Activated naive CD4-positive, alpha-beta T cell treated with anti-CD3 and anti-CD28 coated beads, Interleukin-2, amount 10 ng/mL, durations not matched to agents 7 days and 5 days (primary cell): ENCODE results near the gene C22orf39.

Source experiments
- CTCF ChIA-PET: fragments of 350-600 bp; sonication (Branson Sonifier 250); formaldehyde crosslinking; loops from one replicate; lab custom pipeline; 2021; ENCODE audit warnings: antibody characterized with exemption; lab: Charles Lee
- DNase-seq: peaks from one replicate; pipeline ENCODE4 v3.0.0-alpha.2; 2020
- H3K27ac Mint-ChIP-seq: one replicate; pipeline ENCODE4 v1.8.0; 2021; ENCODE audit warnings: mild to moderate bottlenecking, moderate library complexity, mixed read lengths
- H3K27me3 Mint-ChIP-seq: one replicate; pipeline ENCODE4 v1.8.0; 2021; ENCODE audit warnings: mild to moderate bottlenecking, mixed read lengths
- H3K36me3 Mint-ChIP-seq: one replicate; pipeline ENCODE4 v1.8.0; 2021; ENCODE audit warnings: mixed read lengths
- H3K4me1 Mint-ChIP-seq: one replicate; pipeline ENCODE4 v1.8.0; 2021; ENCODE audit warnings: mixed read lengths
- H3K4me3 Mint-ChIP-seq: one replicate; pipeline ENCODE4 v1.8.0; 2021; ENCODE audit warnings: mild to moderate bottlenecking, moderate library complexity, mixed read lengths
- H3K9me3 Mint-ChIP-seq: one replicate; pipeline ENCODE4 v1.8.0; 2021; ENCODE audit warnings: mixed read lengths

The C22orf39 gene

GRCh38 chr22:19419086-19419463 is 28.4 kb downstream of the C22orf39 start:
- H3K27ac Mint-ChIP-seq, result peak overlapping the region; percentile 95
- peaks cover 61% of the 10 kb centered on the region for H3K4me1 Mint-ChIP-seq
- DNase-seq, result no peak
- no peaks in the 10 kb centered on the region for H3K9me3 Mint-ChIP-seq
- H3K27me3 Mint-ChIP-seq, result no peaks in the 10 kb centered on the region
- no peak overlapping the region for H3K4me3 Mint-ChIP-seq
- peaks cover 26% of the 10 kb centered on the region for H3K36me3 Mint-ChIP-seq
- CTCF ChIA-PET, result no interaction called here

- no peak for DNase-seq
- Mint-ChIP-seq H3K27me3 (no peaks in the 10 kb centered on the region), H3K27ac (peak overlapping the region; percentile 0), H3K9me3 (no peaks in the 10 kb centered on the region), H3K4me3 (no peak overlapping the region), H3K36me3 (peaks cover 23% of the 10 kb centered on the region), H3K4me1 (peaks cover 10% of the 10 kb centered on the region)
- CTCF ChIA-PET, result interaction anchor here (1.6 kb wide), 1 partner anchor 22 kb away, joined by 3 read pairs; no protein-coding TSS in a partner anchor
Observed at GRCh38 chr22:19412923-19413322, 34.6 kb downstream of the C22orf39 start.

- Mint-ChIP-seq H3K4me1 (peaks cover 7% of the 10 kb centered on the region), H3K9me3 (no peaks in the 10 kb centered on the region), H3K36me3 (peaks cover 25% of the 10 kb centered on the region), H3K27me3 (no peaks in the 10 kb centered on the region), H3K27ac (no peak overlapping the region), H3K4me3 (no peak overlapping the region)
- DNase-seq, result no peak
- CTCF ChIA-PET, result no interaction called here
Observed at GRCh38 chr22:19412478-19412877, 35.0 kb downstream of the C22orf39 start.

GRCh38 chr22:19411690-19412045 is 35.8 kb downstream of the C22orf39 start:
- Mint-ChIP-seq H3K4me1 (peaks cover 7% of the 10 kb centered on the region), H3K9me3 (no peaks in the 10 kb centered on the region)

GRCh38 chr22:19410941-19411689 is 36.4 kb downstream of the C22orf39 start:
- Mint-ChIP-seq H3K36me3 (peaks cover 30% of the 10 kb centered on the region), H3K9me3 (no peaks in the 10 kb centered on the region), H3K4me1 (peaks cover 7% of the 10 kb centered on the region), H3K4me3 (no peak overlapping the region), H3K27ac (no peak overlapping the region), H3K27me3 (no peaks in the 10 kb centered on the region)
- CTCF ChIA-PET, result interaction anchor here (1.3 kb wide), 1 partner anchor 18 kb away, joined by 3 read pairs; no protein-coding TSS in a partner anchor
- DNase-seq, result no peak

More at GRCh38 chr22:19411690-19412045, 35.8 kb downstream of the C22orf39 start:
- CTCF ChIA-PET, result no interaction called here
- no peak for DNase-seq
- Mint-ChIP-seq H3K36me3 (peaks cover 28% of the 10 kb centered on the region), H3K27me3 (no peaks in the 10 kb centered on the region), H3K27ac (no peak overlapping the region), H3K4me3 (no peak overlapping the region)

- CTCF ChIA-PET, result interaction anchor here (0.8 kb wide), 1 partner anchor 222 kb away, joined by 3 read pairs; no protein-coding TSS in a partner anchor
- Mint-ChIP-seq H3K27me3 (no peaks in the 10 kb centered on the region), H3K36me3 (peaks cover 46% of the 10 kb centered on the region), H3K9me3 (no peaks in the 10 kb centered on the region), H3K4me3 (no peak overlapping the region), H3K27ac (no peak overlapping the region), H3K4me1 (peaks cover 3% of the 10 kb centered on the region)
- no peak for DNase-seq
Observed at GRCh38 chr22:19407649-19408606, 39.6 kb downstream of the C22orf39 start.

- Mint-ChIP-seq H3K4me1 (no peaks in the 10 kb centered on the region), H3K27me3 (no peaks in the 10 kb centered on the region), H3K4me3 (no peak overlapping the region), H3K36me3 (peaks cover 51% of the 10 kb centered on the region), H3K9me3 (no peaks in the 10 kb centered on the region), H3K27ac (no peak overlapping the region)
- no peak for DNase-seq
- CTCF ChIA-PET, result interaction anchor here (1.1 kb wide), 1 partner anchor 68 kb away, joined by 4 read pairs; no protein-coding TSS in a partner anchor
Observed at GRCh38 chr22:19406846-19407245, 40.7 kb downstream of the C22orf39 start.

- Mint-ChIP-seq H3K4me1 (no peaks in the 10 kb centered on the region), H3K36me3 (peaks cover 55% of the 10 kb centered on the region), H3K27ac (peak overlapping the region; percentile 11), H3K27me3 (no peaks in the 10 kb centered on the region), H3K4me3 (no peak overlapping the region), H3K9me3 (no peaks in the 10 kb centered on the region)
- peak; percentile 26 for DNase-seq
- CTCF ChIA-PET, result interaction anchor here (1.1 kb wide), 1 partner anchor 68 kb away, joined by 4 read pairs; no protein-coding TSS in a partner anchor
Observed at GRCh38 chr22:19406281-19406811, 41.2 kb downstream of the C22orf39 start.

- Mint-ChIP-seq H3K4me1 (no peaks in the 10 kb centered on the region), H3K27ac (no peak overlapping the region), H3K36me3 (peaks cover 62% of the 10 kb centered on the region), H3K27me3 (no peaks in the 10 kb centered on the region), H3K4me3 (no peak overlapping the region), H3K9me3 (no peaks in the 10 kb centered on the region)
- no peak for DNase-seq
- CTCF ChIA-PET, result interaction anchor here (1.1 kb wide), 1 partner anchor 69 kb away, joined by 4 read pairs; no protein-coding TSS in a partner anchor
Observed at GRCh38 chr22:19405652-19406051, 41.9 kb downstream of the C22orf39 start.

GRCh38 chr22:19405133-19405532 is 42.4 kb downstream of the C22orf39 start:
- peaks cover 62% of the 10 kb centered on the region for H3K36me3 Mint-ChIP-seq

GRCh38 chr22:19404676-19405075 is 42.8 kb downstream of the C22orf39 start:
- H3K27me3 Mint-ChIP-seq, result no peaks in the 10 kb centered on the region
- no peak overlapping the region for H3K4me3 Mint-ChIP-seq
- H3K27ac Mint-ChIP-seq, result no peak overlapping the region
- no peaks in the 10 kb centered on the region for H3K9me3 Mint-ChIP-seq
- DNase-seq, result no peak
- H3K36me3 Mint-ChIP-seq, result peaks cover 58% of the 10 kb centered on the region
- H3K4me1 Mint-ChIP-seq, result no peaks in the 10 kb centered on the region
- CTCF ChIA-PET, result no interaction called here

More at GRCh38 chr22:19405133-19405532, 42.4 kb downstream of the C22orf39 start:
- CTCF ChIA-PET, result no interaction called here
- Mint-ChIP-seq H3K4me1 (no peaks in the 10 kb centered on the region), H3K9me3 (no peaks in the 10 kb centered on the region), H3K27me3 (no peaks in the 10 kb centered on the region), H3K4me3 (no peak overlapping the region), H3K27ac (no peak overlapping the region)
- DNase-seq, result no peak

- H3K27me3 Mint-ChIP-seq, result no peaks in the 10 kb centered on the region
- H3K4me1 Mint-ChIP-seq, result peaks cover 6% of the 10 kb centered on the region
- H3K9me3 Mint-ChIP-seq, result no peaks in the 10 kb centered on the region
- DNase-seq, result no peak
- CTCF ChIA-PET, result no interaction called here
- no peak overlapping the region for H3K27ac Mint-ChIP-seq
- no peak overlapping the region for H3K4me3 Mint-ChIP-seq
- H3K36me3 Mint-ChIP-seq, result peaks cover 57% of the 10 kb centered on the region
Observed at GRCh38 chr22:19402642-19403191, 44.8 kb downstream of the C22orf39 start.

- no peaks in the 10 kb centered on the region for H3K27me3 Mint-ChIP-seq
- H3K4me1 Mint-ChIP-seq, result peaks cover 6% of the 10 kb centered on the region
- H3K4me3 Mint-ChIP-seq, result no peak overlapping the region
- H3K36me3 Mint-ChIP-seq, result peaks cover 55% of the 10 kb centered on the region
- no peak overlapping the region for H3K27ac Mint-ChIP-seq
- no peaks in the 10 kb centered on the region for H3K9me3 Mint-ChIP-seq
- CTCF ChIA-PET, result no interaction called here
- no peak for DNase-seq
Observed at GRCh38 chr22:19401483-19401882, 46.0 kb downstream of the C22orf39 start.

- no peak overlapping the region for H3K4me3 Mint-ChIP-seq
- H3K27ac Mint-ChIP-seq, result peak overlapping the region; percentile 26
- CTCF ChIA-PET, result no interaction called here
- DNase-seq, result no peak
- no peaks in the 10 kb centered on the region for H3K27me3 Mint-ChIP-seq
- H3K36me3 Mint-ChIP-seq, result peaks cover 51% of the 10 kb centered on the region
- H3K4me1 Mint-ChIP-seq, result peaks cover 6% of the 10 kb centered on the region
- no peaks in the 10 kb centered on the region for H3K9me3 Mint-ChIP-seq
Observed at GRCh38 chr22:19400881-19401280, 46.6 kb downstream of the C22orf39 start.
